ENCODE results near the gene EIF4G3.

GRCh38 chr1:20819818-20820217 is 356.9 kb downstream of the EIF4G3 start:
- TF ChIP-seq, protein P1, sequence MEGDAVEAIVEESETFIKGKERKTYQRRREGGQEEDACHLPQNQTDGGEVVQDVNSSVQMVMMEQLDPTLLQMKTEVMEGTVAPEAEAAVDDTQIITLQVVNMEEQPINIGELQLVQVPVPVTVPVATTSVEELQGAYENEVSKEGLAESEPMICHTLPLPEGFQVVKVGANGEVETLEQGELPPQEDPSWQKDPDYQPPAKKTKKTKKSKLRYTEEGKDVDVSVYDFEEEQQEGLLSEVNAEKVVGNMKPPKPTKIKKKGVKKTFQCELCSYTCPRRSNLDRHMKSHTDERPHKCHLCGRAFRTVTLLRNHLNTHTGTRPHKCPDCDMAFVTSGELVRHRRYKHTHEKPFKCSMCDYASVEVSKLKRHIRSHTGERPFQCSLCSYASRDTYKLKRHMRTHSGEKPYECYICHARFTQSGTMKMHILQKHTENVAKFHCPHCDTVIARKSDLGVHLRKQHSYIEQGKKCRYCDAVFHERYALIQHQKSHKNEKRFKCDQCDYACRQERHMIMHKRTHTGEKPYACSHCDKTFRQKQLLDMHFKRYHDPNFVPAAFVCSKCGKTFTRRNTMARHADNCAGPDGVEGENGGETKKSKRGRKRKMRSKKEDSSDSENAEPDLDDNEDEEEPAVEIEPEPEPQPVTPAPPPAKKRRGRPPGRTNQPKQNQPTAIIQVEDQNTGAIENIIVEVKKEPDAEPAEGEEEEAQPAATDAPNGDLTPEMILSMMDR (IDR thresholded peaks at IDR 0.05): no peak
- TF ChIP-seq POLR2A (IDR thresholded peaks at IDR 0.05): no peak
- no peak for TF ChIP-seq EP300 (IDR thresholded peaks at IDR 0.05)
- TF ChIP-seq POLR2AphosphoS5 (IDR thresholded peaks at IDR 0.05): no peak

All from gastroesophageal sphincter (tissue), 3 donors.